ENCODE measurements around the gene LMNB1. TPM values are rescaled to one million over a fixed set of nuclear protein-coding genes. Genes with fewer than 3 reads are reported as not detected.

LMNB1 gene
- total and polyA plus RNA-seq, 7 donors: 1.5 to 53.5 (median 9.0) TPM

GRCh38 chr5:126878085-126878484, 101.1 kb downstream of the LMNB1 start:
- WGBS, 2 donors: 84 to 87% methylated on average over 13 of the region's 13 CpGs
- Histone ChIP-seq H3K9me3 (no peaks in the 10 kb centered on the region), H3K27ac (peak overlapping the region in 1 of 4 donors; percentile 36), H3K27me3 (no peaks in the 10 kb centered on the region), H3K4me1 (peaks cover 0 to 40% (median 30%) of the 10 kb centered on the region in 4 donors), H3K36me3 (no peaks in the 10 kb centered on the region), H3K4me3 (no peak overlapping the region)
- no peak for DNase-seq
- no peak for TF ChIP-seq POLR2AphosphoS5 (IDR thresholded peaks at IDR 0.05)
- TF ChIP-seq EP300 (IDR thresholded peaks at IDR 0.05): no peak
- no peak for TF ChIP-seq POLR2A (IDR thresholded peaks at IDR 0.05)
- TF ChIP-seq, protein P1, sequence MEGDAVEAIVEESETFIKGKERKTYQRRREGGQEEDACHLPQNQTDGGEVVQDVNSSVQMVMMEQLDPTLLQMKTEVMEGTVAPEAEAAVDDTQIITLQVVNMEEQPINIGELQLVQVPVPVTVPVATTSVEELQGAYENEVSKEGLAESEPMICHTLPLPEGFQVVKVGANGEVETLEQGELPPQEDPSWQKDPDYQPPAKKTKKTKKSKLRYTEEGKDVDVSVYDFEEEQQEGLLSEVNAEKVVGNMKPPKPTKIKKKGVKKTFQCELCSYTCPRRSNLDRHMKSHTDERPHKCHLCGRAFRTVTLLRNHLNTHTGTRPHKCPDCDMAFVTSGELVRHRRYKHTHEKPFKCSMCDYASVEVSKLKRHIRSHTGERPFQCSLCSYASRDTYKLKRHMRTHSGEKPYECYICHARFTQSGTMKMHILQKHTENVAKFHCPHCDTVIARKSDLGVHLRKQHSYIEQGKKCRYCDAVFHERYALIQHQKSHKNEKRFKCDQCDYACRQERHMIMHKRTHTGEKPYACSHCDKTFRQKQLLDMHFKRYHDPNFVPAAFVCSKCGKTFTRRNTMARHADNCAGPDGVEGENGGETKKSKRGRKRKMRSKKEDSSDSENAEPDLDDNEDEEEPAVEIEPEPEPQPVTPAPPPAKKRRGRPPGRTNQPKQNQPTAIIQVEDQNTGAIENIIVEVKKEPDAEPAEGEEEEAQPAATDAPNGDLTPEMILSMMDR (IDR thresholded peaks at IDR 0.05): no peak
- intact Hi-C loops (cut with DNase I): no loop called here

DNA sequence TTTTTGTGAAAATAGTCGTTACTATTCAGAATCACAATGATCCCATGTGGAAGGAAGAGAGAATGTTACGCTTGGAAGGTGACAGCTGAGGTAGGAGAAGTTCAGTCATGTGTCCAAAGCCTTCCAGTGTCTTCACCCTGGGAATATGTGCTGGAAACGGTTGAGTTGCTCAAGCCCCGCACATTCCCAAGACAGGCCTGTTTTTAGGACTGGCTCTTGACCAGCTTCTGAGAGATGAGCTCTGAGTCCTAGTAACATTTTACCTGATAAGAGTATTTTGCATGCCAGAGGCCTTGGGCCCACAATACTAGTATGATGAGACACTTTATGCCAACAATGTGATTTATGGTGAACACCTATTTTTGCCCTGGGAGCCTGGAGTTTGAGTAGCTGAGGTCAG, 101.7 kb downstream of the LMNB1 start:
- no peaks in the 10 kb centered on the region for H3K27me3 ChIP-seq
- H3K4me1 ChIP-seq: peaks cover 0 to 40% (median 30%) of the 10 kb centered on the region in 4 donors
- H3K4me3 ChIP-seq: no peak overlapping the region
- whole genome bisulfite sequencing, 2 donors: 92 to 97% methylated on average over 4 of the region's 4 CpGs
- no peak for DNase-seq
- H3K36me3 ChIP-seq: no peaks in the 10 kb centered on the region
- intact Hi-C loops (cut with DNase I): no loop called here
- no peaks in the 10 kb centered on the region for H3K9me3 ChIP-seq
- TF ChIP-seq, protein P1 (IDR thresholded peaks at IDR 0.05): no peak
- TF ChIP-seq EP300 (IDR thresholded peaks at IDR 0.05) (no peak), POLR2A (IDR thresholded peaks at IDR 0.05) (no peak), POLR2AphosphoS5 (IDR thresholded peaks at IDR 0.05) (no peak)
- peak overlapping the region in 1 of 4 donors; percentile 36 for H3K27ac ChIP-seq

- intact Hi-C loops (cut with DNase I): no loop called here
- H3K9me3 ChIP-seq: no peaks in the 10 kb centered on the region
- H3K36me3 ChIP-seq: no peaks in the 10 kb centered on the region
- peaks cover 0 to 14% (median 12%) of the 10 kb centered on the region in 4 donors for H3K4me1 ChIP-seq
- no peak overlapping the region for H3K4me3 ChIP-seq
- TF ChIP-seq POLR2AphosphoS5 (IDR thresholded peaks at IDR 0.05) (no peak), EP300 (IDR thresholded peaks at IDR 0.05) (no peak), POLR2A (IDR thresholded peaks at IDR 0.05) (no peak)
- TF ChIP-seq, protein P1 (IDR thresholded peaks at IDR 0.05): no peak
- H3K27ac ChIP-seq: no peak overlapping the region
- H3K27me3 ChIP-seq: no peaks in the 10 kb centered on the region
- DNase-seq: no peak
- WGBS, 2 donors: 93 to 96% methylated on average over 5 of the region's 5 CpGs
These were observed 105.1 kb downstream of the LMNB1 start for GRCh38 chr5:126881821-126882600.

DNA sequence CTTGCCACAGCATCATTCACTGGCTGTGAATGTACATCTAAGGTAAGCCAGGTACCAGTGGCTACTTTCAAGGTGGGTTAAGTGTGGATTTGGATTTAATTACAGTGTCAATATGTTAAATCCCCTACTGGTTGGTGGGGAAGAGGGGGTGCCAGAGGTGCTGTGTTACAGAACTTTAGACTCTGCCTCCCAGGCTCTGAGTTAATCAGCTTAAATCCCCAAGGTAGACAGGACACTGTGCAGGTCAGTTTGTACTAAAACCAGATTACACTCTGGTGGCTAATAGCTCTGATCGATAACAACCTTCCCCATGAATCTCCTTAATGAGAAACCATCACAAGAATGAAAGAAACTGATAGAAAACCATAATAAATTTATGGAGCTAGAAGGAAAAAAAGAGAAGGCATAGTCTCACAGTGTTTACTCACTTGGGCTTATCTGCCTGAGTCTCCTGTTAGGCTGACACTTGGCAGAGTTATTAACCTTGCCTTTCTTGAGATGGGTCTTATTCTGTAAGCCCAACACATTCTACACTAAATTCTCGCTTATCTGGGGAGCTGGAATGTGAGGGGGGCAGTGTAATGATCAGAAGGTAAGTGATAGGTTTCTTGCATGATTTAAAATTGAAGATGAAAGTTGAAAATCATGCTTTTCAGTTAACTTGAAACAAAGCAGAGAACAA, 106.8 kb downstream of the LMNB1 start:
- intact Hi-C loops (cut with DNase I): no loop called here
- Histone ChIP-seq H3K27me3 (no peaks in the 10 kb centered on the region), H3K36me3 (no peaks in the 10 kb centered on the region), H3K4me1 (no peaks in the 10 kb centered on the region), H3K27ac (no peak overlapping the region), H3K9me3 (no peaks in the 10 kb centered on the region), H3K4me3 (no peak overlapping the region)
- DNase-seq: no peak
- WGBS, 2 donors: 85 to 87% methylated on average over 2 of the region's 2 CpGs
- TF ChIP-seq, protein P1 (IDR thresholded peaks at IDR 0.05): no peak
- TF ChIP-seq POLR2AphosphoS5 (IDR thresholded peaks at IDR 0.05): no peak
- no peak for TF ChIP-seq EP300 (IDR thresholded peaks at IDR 0.05)
- TF ChIP-seq POLR2A (IDR thresholded peaks at IDR 0.05): no peak
